GM10266 (cell line): Measurements from ENCODE around the gene MYBPHL.
"Not testable (repeated sequence)": the region's sequence is repeated elsewhere in the genome, so short reads cannot be mapped to it uniquely, and the experiment has no call there.

ENCODE experiments used
- DNase-seq: peaks from one replicate; pipeline ENCODE4 v3.0.0; 2012; ENCODE audit errors: extremely low spot score
- TF ChIP-seq, protein P1 (sequence below): IDR thresholded peaks from 2 replicates; pipeline ENCODE4 v1.5.1; 2012; ENCODE audit warnings: mild to moderate bottlenecking, low read depth; ENCODE audit not compliant: control insufficient read depth, insufficient read depth; ENCODE audit errors: missing control alignments

MYBPHL gene

DNA sequence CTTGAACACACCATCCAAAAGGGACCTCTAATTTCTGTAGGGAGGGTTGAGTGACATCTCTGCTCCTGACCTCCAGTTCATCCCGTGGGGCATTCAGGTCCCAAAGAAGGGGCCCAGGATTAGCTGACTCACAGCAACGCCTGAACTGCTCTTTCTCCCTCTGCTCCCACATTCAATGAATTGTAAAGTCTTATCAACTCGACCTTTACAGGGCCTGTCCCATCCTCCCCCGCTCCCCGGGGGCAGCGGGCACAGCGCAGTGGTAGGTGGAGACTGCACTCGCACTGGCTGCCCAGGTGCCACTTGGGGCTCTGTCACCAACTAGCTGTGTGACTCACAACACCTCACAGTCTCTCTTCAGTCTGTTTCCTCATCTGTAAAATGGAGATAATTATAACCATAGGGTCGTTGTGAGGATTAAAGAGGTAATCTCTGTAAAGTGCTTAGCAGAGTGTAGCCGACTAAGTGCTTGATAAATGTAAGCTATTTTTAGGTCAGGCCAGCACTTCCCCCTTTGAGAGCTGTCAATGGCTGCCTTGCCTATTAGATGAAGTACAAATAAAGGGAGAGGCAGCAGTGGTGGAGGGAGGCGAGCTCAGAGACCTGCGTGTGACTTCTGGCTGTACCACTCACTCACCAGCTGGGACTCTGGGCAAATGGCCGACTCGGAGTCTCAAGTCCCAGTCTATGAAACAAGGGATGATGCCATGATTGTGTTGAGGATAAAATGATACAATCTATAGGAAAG is 637 bp upstream of the MYBPHL start:
- no peak for DNase-seq
- TF ChIP-seq, protein P1, sequence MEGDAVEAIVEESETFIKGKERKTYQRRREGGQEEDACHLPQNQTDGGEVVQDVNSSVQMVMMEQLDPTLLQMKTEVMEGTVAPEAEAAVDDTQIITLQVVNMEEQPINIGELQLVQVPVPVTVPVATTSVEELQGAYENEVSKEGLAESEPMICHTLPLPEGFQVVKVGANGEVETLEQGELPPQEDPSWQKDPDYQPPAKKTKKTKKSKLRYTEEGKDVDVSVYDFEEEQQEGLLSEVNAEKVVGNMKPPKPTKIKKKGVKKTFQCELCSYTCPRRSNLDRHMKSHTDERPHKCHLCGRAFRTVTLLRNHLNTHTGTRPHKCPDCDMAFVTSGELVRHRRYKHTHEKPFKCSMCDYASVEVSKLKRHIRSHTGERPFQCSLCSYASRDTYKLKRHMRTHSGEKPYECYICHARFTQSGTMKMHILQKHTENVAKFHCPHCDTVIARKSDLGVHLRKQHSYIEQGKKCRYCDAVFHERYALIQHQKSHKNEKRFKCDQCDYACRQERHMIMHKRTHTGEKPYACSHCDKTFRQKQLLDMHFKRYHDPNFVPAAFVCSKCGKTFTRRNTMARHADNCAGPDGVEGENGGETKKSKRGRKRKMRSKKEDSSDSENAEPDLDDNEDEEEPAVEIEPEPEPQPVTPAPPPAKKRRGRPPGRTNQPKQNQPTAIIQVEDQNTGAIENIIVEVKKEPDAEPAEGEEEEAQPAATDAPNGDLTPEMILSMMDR, result no peak

DNA sequence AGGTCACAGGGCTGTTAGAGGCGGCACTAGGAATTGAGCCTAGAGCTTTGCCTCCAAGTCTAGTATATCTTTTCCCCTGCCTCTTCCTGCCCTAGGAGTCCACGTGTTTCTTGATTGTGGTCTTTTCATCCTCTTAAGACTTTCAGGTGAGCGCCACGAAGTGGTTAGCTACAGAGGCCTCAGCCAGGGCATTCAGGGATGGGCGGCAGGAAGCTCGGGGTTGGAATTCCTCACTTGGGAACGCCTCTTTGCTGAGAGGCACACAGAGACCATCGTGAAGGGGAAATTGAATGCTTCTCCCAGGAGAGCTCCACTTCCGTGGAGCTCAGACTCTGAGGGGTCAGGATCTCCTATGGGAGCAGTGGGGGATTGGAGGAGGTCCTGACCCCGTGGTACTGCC is 820 bp downstream of the MYBPHL start:
- not testable (repeated sequence) for DNase-seq

DNA sequence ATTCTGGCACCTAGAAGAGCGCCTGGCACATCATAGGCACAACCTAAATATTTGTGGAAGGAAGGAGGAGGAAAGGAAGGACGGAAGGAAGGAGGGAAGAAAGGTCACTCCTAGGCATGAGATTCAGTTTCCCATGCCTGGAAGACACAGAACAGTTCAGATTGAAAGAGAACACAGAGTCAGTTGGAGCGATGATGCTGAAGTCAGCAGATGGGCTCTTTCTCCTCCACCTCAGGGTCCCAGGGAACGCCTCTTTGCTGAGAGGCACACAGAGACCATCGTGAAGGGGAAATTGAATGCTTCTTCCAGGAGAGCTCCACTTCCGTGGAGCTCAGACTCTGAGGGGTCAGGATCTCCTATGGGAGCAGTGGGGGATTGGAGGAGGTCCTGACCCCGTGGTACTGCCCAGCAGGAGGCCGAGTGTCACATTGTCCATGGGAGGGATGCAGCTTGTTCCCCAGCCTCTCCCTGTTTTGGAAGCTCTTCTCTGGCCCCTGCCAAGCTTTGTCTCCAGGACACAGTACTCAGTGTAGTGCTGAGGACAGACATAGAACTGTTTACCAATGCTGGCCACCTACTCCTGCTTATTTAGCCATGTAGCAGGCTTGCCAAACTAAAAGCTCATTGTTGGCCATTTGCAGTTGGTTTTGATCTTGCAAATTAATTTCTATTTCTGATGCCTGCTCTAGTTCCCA is 2.4 kb downstream of the MYBPHL start:
- TF ChIP-seq, protein P1, result no peak
- no peak for DNase-seq

DNA sequence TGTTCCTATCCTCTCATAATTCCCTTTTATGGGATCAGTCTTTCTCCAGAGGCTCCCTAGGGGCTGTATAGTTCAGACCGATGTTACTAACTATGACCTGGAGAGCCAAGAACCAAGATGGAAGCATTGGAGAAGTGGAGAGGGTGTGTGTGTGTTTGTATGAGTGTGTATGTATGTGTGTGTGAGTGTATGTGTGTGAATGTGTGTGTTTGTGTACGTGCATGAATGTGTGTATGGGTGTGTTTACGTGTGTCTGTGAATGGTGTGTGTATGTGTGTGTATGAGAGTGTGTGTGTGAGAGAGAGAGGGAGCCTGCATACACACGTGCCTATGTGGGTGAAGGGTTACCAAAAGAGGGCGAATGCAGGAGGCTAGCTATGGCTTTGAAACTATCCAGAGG is 4.9 kb downstream of the MYBPHL start:
- DNase-seq, result no peak
- TF ChIP-seq, protein P1, result no peak

DNA sequence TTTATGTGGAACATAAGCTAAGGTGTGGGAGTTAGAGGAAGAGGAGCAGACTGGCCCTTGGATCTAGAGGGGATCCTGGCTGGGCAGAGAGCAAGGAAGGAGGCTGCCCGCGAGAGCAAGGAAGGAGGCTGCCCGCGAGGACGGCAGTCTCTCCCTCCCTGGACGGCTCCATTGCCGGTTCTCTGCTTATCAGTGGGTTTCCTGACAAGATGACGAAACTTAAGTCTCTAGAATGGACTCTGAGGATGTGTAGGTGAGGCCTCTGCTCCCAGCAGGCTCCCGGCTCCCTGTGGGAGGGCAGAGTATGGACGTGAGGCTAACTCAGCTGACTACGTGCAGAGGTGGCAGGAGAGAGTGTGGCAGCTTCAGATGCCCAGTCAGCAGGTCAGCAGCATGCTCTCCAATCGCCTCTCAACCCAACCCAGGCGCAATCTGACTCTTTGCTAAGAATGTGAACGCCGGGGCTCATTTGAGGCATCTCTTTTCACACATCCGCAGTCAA is 6.1 kb downstream of the MYBPHL start:
- TF ChIP-seq, protein P1, result no peak
- DNase-seq, result no peak

DNA sequence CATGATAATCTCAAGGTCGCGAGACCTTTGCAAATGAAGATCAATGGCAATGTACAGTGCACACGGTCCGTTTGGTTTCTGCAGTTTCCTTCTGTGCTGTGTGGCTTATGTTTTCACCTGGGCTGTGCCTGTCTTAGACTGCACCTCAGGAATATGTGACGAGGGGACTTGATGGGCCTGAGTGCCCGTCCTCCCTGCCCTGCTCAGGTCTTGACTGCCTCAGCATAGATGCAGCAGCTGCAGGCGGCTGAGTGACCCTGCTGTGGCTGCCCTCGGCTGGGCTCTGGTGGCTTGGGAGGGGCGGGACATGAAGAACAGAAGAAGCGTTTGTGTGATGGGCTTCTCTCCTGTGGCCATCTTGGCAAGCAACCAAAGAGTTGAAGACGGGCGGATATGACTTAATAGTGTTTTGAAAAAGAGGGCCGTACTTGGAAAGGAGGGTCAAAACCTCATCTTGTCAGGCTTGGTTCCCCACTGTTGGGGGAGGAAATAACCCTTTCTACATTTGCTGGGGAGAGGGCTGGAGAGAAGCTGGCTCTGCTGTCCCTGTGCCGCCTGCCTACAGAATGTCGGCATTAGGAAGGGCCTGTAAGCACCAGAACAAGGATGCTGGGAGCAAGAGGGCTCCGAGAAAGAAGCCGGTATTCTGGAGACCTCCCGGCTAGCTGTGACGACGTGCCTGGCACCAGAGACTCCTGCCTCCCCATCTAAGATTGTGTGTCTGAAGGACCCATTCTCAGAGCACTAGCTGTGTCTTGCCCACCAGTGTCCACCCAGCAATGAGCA is 7.1 kb downstream of the MYBPHL start:
- TF ChIP-seq, protein P1, result no peak
- no peak for DNase-seq

DNA sequence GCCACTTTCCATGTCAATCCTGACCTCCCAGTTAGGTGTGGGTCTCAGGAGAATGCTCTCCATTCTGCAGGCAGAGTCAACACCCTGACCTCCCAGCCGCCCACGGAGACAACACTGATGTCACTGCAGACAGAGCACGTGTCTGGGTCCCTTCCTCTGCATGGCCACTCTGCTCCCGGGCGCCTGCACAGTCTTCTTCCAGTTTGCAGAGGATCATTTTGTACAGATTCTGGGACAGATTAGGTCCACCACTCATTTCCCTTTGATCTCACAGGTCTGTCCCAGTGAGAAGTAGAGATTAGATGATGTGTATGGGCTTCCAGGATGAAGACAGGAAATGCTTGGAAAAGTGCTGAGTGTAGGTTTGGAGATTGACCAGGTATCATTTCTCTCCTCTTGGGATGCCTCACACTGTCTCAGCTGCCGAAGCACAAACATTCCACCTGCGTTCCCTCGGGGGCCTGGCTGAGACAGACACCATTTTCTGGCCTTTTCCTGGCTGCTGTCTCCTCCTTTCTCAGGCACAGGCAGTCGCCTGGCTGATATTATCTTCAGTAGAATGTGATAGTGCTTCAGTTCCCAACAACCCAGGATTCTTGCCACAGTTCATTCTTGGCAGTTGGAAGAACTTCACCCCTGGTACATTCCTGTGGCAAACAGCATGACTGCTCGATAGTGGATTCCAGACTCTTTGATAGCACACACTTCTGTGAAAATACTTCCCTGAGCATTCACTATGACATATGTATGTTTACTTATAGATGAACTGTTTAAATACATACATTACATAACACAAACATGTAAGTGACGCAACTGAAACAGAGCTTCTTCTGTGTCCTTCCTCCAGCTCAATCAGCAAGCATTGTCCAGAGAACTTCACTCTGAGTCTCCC is 7.9 kb downstream of the MYBPHL start:
- peak; percentile 40 for DNase-seq

More for the DNA sequence above, 7.9 kb downstream of the MYBPHL start:
- TF ChIP-seq, protein P1, result no peak
